BLaER1 treated with 17β-estradiol and CSF1 and Interleukin-3, amounts not matched to agents 10 nM and 100 nM (cell line): ENCODE results near the gene CLEC11A.

ENCODE experiments used
- H3K27ac ChIP-seq, 11 experiments: shearing (Covaris generic); formaldehyde crosslinking; 2 replicates each; pipeline ENCODE4 v1.8.1; 2022
- H3K27me3 ChIP-seq, 11 experiments: shearing (Covaris generic); formaldehyde crosslinking; 2 replicates each; pipeline ENCODE4 v1.8.1; 2022
- H3K36me3 ChIP-seq, 11 experiments: shearing (Covaris generic); formaldehyde crosslinking; 2 replicates each; pipeline ENCODE4 v1.8.1; 2022
- H3K4me1 ChIP-seq, 10 experiments: shearing (Covaris generic); formaldehyde crosslinking; 2 replicates each; pipeline ENCODE4 v1.8.1; 2022
- H3K4me2 ChIP-seq, 11 experiments: shearing (Covaris generic); formaldehyde crosslinking; 2 replicates each; pipeline ENCODE4 v1.8.1; 2022
- H3K4me3 ChIP-seq, 10 experiments: shearing (Covaris generic); formaldehyde crosslinking; 2 replicates each; pipeline ENCODE4 v1.8.1; 2022
- H3K9ac ChIP-seq, 11 experiments: shearing (Covaris generic); formaldehyde crosslinking; 2 replicates each; pipeline ENCODE4 v1.8.1; 2022
- H3K9me3 ChIP-seq, 11 experiments: shearing (Covaris generic); formaldehyde crosslinking; replicated peaks in 1 of 11; 2 replicates each; pipeline ENCODE4 v1.8.1; 2022
- H4K20me1 ChIP-seq, 11 experiments: shearing (Covaris generic); formaldehyde crosslinking; 2 replicates each; pipeline ENCODE4 v1.8.1; 2022
- Cebpa-rat ChIP-seq, 11 experiments: shearing (Covaris generic); IDR thresholded peaks; 2 replicates each; pipeline ENCODE4 v1.8.1; 2022

Gene CLEC11A

DNA sequence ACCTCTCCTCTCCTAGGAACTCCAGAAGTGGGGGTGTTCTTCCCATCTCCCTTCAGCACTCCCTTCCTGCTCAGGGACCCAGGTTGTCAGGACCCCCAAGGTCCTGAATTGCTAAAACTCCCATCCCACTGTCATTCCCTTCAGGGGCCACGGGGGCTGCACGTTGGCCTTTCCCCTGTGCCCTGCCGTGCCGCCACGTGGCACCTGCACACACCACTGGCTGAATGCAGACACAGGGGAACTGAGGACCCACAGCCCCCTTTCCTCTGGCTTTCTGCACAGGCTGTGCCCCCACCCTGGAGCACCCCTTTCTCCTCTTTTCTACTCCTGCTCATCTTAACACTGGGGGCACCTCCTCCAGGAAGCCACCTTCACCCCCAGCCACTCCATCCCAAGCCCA is 12.6 kb upstream of the CLEC11A start:
- H3K4me1 ChIP-seq = peaks cover 16 to 56% (median 44%) of the 10 kb centered on the region in 10 experiments
- TF ChIP-seq Cebpa-rat (IDR thresholded peaks at IDR 0.05) = no peak
- no peaks in the 10 kb centered on the region for H3K9me3 ChIP-seq
- no peaks in the 10 kb centered on the region for H3K27me3 ChIP-seq
- H4K20me1 ChIP-seq = peaks cover 0 to 89% (median 15%) of the 10 kb centered on the region in 11 experiments; a peak in 14 of 22 replicates
- H3K9ac ChIP-seq = peak overlapping the region in 1 of 11 experiments; percentile 7; a peak in 1 of 22 replicates
- H3K27ac ChIP-seq = no peak overlapping the region
- H3K4me2 ChIP-seq = no peak overlapping the region
- H3K4me3 ChIP-seq = no peak overlapping the region
- peaks cover 0 to 72% (median 58%) of the 10 kb centered on the region in 11 experiments; a peak in 16 of 22 replicates for H3K36me3 ChIP-seq

DNA sequence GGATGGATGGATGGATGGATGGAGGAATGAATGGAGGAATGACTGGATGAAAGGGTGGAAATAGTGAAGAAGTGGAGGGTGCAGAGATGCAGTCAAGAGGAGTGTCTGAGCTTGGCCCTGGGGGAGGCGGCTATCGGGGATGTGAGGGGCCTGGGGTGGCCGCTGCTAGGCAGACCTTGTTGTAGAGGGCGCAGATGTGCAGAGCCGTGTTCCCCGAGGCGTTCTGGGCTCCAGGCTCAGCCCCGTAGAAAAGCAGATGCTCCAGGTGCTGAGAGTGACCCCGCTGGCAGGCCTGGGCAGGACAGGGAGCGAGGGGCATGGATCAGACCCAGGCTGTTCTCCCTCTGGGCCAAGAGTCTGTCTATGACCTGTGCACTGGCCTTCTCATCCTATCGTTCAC is 12.0 kb upstream of the CLEC11A start:
- H3K27ac ChIP-seq = no peak overlapping the region
- peaks cover 0 to 89% (median 19%) of the 10 kb centered on the region in 11 experiments; a peak in 16 of 22 replicates for H4K20me1 ChIP-seq
- peaks cover 15 to 60% (median 47%) of the 10 kb centered on the region in 10 experiments for H3K4me1 ChIP-seq
- no peak for TF ChIP-seq Cebpa-rat (IDR thresholded peaks at IDR 0.05)
- peak overlapping the region in 2 of 11 experiments; percentile 91 to 93; a peak in 3 of 22 replicates for H3K4me2 ChIP-seq
- peaks cover 0 to 78% (median 64%) of the 10 kb centered on the region in 11 experiments; a peak in 16 of 22 replicates for H3K36me3 ChIP-seq
- H3K9me3 ChIP-seq = no peaks in the 10 kb centered on the region
- no peaks in the 10 kb centered on the region for H3K27me3 ChIP-seq
- no peak overlapping the region for H3K4me3 ChIP-seq
- peak overlapping the region in 1 of 11 experiments; percentile 7; a peak in 1 of 22 replicates for H3K9ac ChIP-seq

DNA sequence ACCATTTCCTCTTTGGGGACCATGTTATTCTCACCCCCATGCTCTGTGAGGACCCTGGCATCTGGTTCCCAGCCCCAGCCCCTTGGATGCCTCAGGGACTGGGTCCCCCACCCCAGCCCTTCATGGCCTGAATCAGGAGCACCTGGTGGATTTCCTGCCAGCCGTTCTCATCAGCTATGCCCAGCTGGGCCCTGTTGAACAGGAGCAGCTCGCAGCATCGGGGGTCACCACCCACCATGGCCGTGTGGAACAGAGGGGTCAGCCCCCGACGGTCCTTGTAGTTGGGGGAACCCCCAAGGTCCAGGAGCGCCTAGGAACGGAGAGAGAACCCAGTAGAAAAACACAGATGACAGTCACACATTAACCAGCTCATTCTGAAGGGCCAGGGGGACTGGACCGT is 11.4 kb upstream of the CLEC11A start:
- Histone ChIP-seq H3K9ac (peak overlapping the region in 1 of 11 experiments; percentile 18; a peak in 1 of 22 replicates), H3K4me1 (peaks cover 16 to 66% (median 53%) of the 10 kb centered on the region in 10 experiments), H4K20me1 (peaks cover 0 to 89% (median 25%) of the 10 kb centered on the region in 11 experiments; a peak in 16 of 22 replicates), H3K27me3 (no peaks in the 10 kb centered on the region), H3K9me3 (no peaks in the 10 kb centered on the region), H3K27ac (peak overlapping the region in 1 of 11 experiments; percentile 21; a peak in 1 of 22 replicates), H3K36me3 (peaks cover 0 to 84% (median 70%) of the 10 kb centered on the region in 11 experiments; a peak in 16 of 22 replicates), H3K4me2 (peak overlapping the region in 4 of 11 experiments; percentile 91 to 94 (median 93); a peak in 6 of 22 replicates), H3K4me3 (no peak overlapping the region)
- no peak for TF ChIP-seq Cebpa-rat (IDR thresholded peaks at IDR 0.05)

DNA sequence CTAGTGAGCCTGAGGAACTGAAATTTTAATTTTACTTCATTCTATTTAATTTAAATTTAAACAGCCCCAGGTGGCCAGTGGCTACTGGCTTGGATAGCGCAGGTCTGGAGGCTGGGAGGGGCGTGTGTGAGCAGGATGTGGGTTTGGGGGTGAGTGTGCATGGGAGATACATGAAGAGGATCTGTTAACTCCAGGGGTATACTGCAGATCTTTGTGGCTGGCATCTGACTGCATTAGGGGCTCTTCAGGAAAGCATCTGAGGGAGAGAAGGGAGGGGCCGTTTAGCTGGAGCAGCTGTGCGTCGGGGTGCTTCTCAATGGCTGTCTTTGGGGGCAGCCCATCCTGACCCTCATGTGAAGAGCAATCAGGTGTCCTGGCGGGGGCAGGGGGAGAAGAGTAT is 10.3 kb upstream of the CLEC11A start:
- TF ChIP-seq Cebpa-rat (IDR thresholded peaks at IDR 0.05) = no peak
- Histone ChIP-seq H3K9me3 (no peaks in the 10 kb centered on the region), H3K27ac (peak overlapping the region in 6 of 11 experiments; percentile 32 to 52 (median 36); a peak in 6 of 22 replicates), H3K36me3 (peaks cover 0 to 87% (median 71%) of the 10 kb centered on the region in 11 experiments; a peak in 16 of 22 replicates), H4K20me1 (peaks cover 0 to 89% (median 33%) of the 10 kb centered on the region in 11 experiments; a peak in 16 of 22 replicates), H3K4me3 (peak overlapping the region in 1 of 10 experiments; percentile 21; a peak in 3 of 20 replicates), H3K9ac (peak overlapping the region in 7 of 11 experiments; percentile 32 to 65 (median 50); a peak in 13 of 22 replicates), H3K4me1 (peaks cover 27 to 76% (median 63%) of the 10 kb centered on the region in 10 experiments), H3K4me2 (peak overlapping the region; percentile 62 to 94 (median 91)), H3K27me3 (no peaks in the 10 kb centered on the region; a peak in 1 of 22 replicates)

DNA sequence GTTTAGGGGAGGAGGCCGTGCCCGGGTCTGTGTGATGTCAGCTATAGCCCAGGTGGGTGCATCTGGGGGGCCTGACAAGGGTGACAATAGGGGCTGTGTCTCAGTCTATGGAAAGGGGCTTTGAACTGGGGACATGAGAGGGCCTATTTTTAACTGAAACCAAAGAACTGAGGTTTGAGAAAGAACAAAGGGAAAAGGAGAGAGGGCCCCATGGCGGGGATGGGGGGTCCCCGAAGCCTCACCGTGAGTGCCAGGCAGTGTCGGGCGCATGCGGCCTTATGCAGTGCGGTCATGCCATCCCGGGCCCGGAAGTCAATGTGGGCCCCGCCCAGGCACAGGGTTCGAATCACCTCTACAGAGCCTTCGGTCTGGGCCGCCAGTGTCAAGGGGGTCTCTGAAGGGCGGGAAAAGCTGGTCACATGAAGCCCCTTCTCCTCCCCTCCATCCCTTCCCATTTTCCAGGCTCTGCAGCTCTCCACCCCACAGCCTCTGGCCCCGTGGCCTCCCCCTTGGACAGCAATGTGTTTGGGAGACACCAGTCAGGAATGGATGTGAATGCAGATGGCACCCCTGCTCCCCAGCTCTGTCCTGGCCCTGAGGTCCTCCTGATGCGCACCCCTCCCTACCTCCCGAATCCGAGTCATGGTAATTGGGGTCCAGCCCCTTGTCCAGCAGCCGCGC is 9.5 kb upstream of the CLEC11A start:
- peaks cover 0 to 87% (median 33%) of the 10 kb centered on the region in 11 experiments; a peak in 16 of 22 replicates for H4K20me1 ChIP-seq
- TF ChIP-seq Cebpa-rat (IDR thresholded peaks at IDR 0.05) = no peak
- no peaks in the 10 kb centered on the region; a peak in 1 of 22 replicates for H3K27me3 ChIP-seq
- peaks cover 30 to 77% (median 66%) of the 10 kb centered on the region in 10 experiments for H3K4me1 ChIP-seq
- H3K4me3 ChIP-seq = peak overlapping the region in 4 of 10 experiments; percentile 9 to 17 (median 14); a peak in 6 of 20 replicates
- peak overlapping the region in 8 of 11 experiments; percentile 30 to 65 (median 46); a peak in 15 of 22 replicates for H3K9ac ChIP-seq
- no peaks in the 10 kb centered on the region for H3K9me3 ChIP-seq
- H3K27ac ChIP-seq = peak overlapping the region in 7 of 11 experiments; percentile 32 to 52 (median 39); a peak in 10 of 22 replicates
- peaks cover 0 to 84% (median 68%) of the 10 kb centered on the region in 11 experiments; a peak in 16 of 22 replicates for H3K36me3 ChIP-seq
- peak overlapping the region; percentile 62 to 94 (median 91) for H3K4me2 ChIP-seq

DNA sequence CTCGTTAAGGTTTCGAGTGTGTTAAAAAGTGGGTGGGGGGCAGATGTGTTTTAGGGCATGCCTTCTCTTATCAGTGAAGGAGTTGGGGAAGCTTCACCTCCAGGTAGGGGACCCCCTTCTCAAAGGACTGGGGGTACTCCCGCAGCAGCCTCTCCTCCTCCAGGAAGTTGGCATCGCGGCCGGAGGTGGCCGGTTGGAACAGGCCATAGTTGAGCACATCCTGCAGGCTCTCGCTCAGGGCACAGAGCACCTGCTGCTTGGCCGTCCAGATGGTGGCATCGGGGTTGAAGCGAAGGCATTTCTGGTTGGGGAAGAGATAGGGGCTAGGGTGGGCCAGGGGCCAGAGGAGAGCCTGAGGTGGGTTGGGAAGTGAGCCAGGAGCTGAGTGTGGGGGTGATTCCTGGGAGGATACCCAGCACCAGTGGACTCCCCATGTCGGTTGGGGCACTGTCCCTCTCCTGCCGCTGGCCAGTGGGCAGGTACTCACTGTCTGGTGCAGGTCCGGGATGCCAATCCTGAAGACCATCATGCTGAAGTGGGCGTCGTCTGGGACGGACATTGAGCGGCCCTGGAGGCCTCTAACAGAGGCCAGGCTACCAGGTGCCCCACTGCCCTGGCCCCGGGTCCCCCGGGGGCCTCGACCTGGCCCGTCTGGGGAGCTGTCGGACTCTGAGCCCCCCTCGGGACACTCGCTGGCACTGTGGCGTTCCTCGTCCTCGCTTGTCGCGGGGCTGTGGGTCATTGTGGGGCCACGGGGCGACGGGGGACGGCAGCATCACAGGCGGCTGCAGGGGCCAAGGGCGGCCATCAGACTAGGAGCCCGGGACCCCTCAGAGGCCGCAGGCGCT is 6.8 kb upstream of the CLEC11A start:
- H3K27ac ChIP-seq = peak overlapping the region in 1 of 11 experiments; percentile 62; a peak in 1 of 22 replicates
- TF ChIP-seq Cebpa-rat (IDR thresholded peaks at IDR 0.05) = no peak
- H3K36me3 ChIP-seq = peaks cover 0 to 57% (median 43%) of the 10 kb centered on the region in 11 experiments; a peak in 15 of 22 replicates
- peaks cover 45 to 84% (median 81%) of the 10 kb centered on the region in 10 experiments for H3K4me1 ChIP-seq
- no peaks in the 10 kb centered on the region for H3K9me3 ChIP-seq
- peak overlapping the region in 4 of 11 experiments; percentile 80 to 83 (median 82); a peak in 4 of 22 replicates for H3K9ac ChIP-seq
- H3K4me2 ChIP-seq = peak overlapping the region; percentile 75 to 95 (median 91); a peak in 19 of 22 replicates
- peak overlapping the region in 3 of 10 experiments; percentile 67 to 76 (median 69); a peak in 5 of 20 replicates for H3K4me3 ChIP-seq
- H4K20me1 ChIP-seq = peaks cover 0 to 83% (median 37%) of the 10 kb centered on the region in 11 experiments; a peak in 17 of 22 replicates
- no peaks in the 10 kb centered on the region; a peak in 1 of 22 replicates for H3K27me3 ChIP-seq

DNA sequence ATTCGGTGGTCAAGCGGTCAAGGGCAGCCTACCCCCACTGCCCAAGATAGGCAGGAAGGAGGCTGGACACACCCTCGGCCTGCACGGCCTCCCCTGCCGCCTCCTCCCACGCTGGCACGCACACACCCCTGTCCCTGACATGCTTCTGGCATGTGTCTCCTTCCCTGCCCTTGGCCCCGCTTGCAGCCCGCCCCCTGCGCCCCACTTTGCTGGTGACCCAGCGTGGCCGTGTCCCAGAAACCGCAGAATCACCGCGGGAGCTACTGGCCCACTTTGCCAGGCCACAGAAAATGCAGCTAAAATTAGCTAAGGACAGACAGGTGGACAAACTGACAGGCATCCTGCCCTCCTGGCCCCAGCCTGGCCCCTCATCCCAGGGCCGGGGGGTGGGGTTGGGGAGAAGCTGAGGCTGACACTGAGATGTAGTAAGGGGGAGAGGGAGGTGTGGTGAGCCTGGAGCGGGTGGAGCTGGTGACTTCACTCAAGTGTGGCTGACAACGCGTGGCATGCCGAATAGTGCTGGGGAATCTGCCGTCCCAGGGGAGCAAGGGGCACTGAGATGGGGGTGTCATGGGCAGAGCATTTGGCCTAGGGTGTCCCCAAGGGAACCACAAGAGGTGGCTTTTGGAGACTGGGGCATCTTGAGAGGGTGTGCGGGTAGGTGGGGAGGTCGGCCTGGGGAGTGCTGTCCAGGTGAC is 6.0 kb upstream of the CLEC11A start:
- Histone ChIP-seq H4K20me1 (peaks cover 0 to 76% (median 37%) of the 10 kb centered on the region in 11 experiments; a peak in 17 of 22 replicates), H3K4me3 (peak overlapping the region in 9 of 10 experiments; percentile 57 to 76 (median 67); a peak in 15 of 20 replicates), H3K4me2 (peak overlapping the region; percentile 75 to 95 (median 91); a peak in 21 of 22 replicates), H3K27me3 (no peaks in the 10 kb centered on the region; a peak in 1 of 22 replicates), H3K4me1 (peaks cover 50 to 84% (median 81%) of the 10 kb centered on the region in 10 experiments), H3K36me3 (peaks cover 0 to 49% (median 36%) of the 10 kb centered on the region in 11 experiments; a peak in 15 of 22 replicates), H3K9ac (peak overlapping the region in 8 of 11 experiments; percentile 64 to 83 (median 77); a peak in 13 of 22 replicates), H3K27ac (peak overlapping the region in 5 of 11 experiments; percentile 40 to 71 (median 52); a peak in 9 of 22 replicates), H3K9me3 (no peaks in the 10 kb centered on the region)
- no peak for TF ChIP-seq Cebpa-rat (IDR thresholded peaks at IDR 0.05)
